HCT116 (cell line): ENCODE measurements around the gene KCNMB1. TPM values are rescaled to one million over a fixed set of nuclear protein-coding genes. Genes with fewer than 3 reads are reported as not detected.

Source experiments
- ATAC-seq: fragments of 200-7000 bp; cut with Tn5 transposase; 2 replicates; pipeline ENCODE4 v1.9.1; 2020; ENCODE audit warnings: mild to moderate bottlenecking, moderate library complexity
- BruUV-seq: library from RNA; stranded (reverse); fragments of 400-500 nt; replicated peaks from 2 replicates; lab custom pipeline; 2021; lab: Mats Ljungman, UMichigan
- CTCF ChIA-PET: fragments of 300-600 bp; sonication (Branson Sonifier 250); formaldehyde crosslinking; loops from one replicate; lab custom pipeline; 2021; ENCODE audit warnings: antibody characterized with exemption; lab: Charles Lee
- POLR2A ChIA-PET: fragments of 300-600, 350-600 bp; sonication (Branson Sonifier 250); formaldehyde crosslinking; loops from one replicate; lab custom pipeline; 2021; ENCODE audit warnings: antibody characterized with exemption; lab: Charles Lee
- RAD21 ChIA-PET, 2 experiments: fragments of 300-600 bp; sonication (Branson Sonifier 250); formaldehyde crosslinking; loops; one replicate each; lab custom pipeline; 2023; ENCODE audit warnings: low total read pairs in 2 of 2; ENCODE audit not compliant: uncharacterized antibody in 2 of 2, unreplicated experiment in 2 of 2, low non-redundant PET in 1 of 2; lab: Charles Lee
- DNase-seq: peaks from one replicate; pipeline ENCODE4 v3.0.0-alpha.2; 2010; ENCODE audit warnings: low read depth, low spot score
- H2AFZ ChIP-seq: fragments of 200-600 bp; shearing (Covaris generic), sonication (generic); 2 replicates; pipeline ENCODE4 v1.6.1; 2017; ENCODE audit warnings: low read depth, mixed run types, mixed read lengths, antibody characterized with exemption, low read length; ENCODE audit not compliant: poor library complexity, severe bottlenecking
- H3K27ac ChIP-seq: 2 replicates; pipeline ENCODE4 v1.5.1; 2012; ENCODE audit warnings: low read depth, low read length
- H3K27me3 ChIP-seq: fragments of 200-600 bp; sonication (generic); 2 replicates; pipeline ENCODE4 v1.6.1; 2016; ENCODE audit warnings: mixed run types, low read length, mixed read lengths; ENCODE audit not compliant: insufficient read depth
- H3K36me3 ChIP-seq, 2 experiments: fragments of 200-500 bp in 1 of 2; fragments of 200-600 bp in 1 of 2; sonication (Bioruptor generic) in 1 of 2; sonication (generic) in 1 of 2; 2 replicates each; pipeline versions ENCODE4 v1.5.1 to v1.6.1; 2014 to 2016; ENCODE audit warnings: low read length in 2 of 2, inconsistent platforms in 1 of 2, mixed read lengths in 1 of 2, mixed run types in 1 of 2; ENCODE audit not compliant: insufficient read depth in 2 of 2, control insufficient read depth in 1 of 2
- H3K4me1 ChIP-seq, 2 experiments: fragments of 200-600 bp in 1 of 2; sonication (generic) in 1 of 2; 2 replicates each; pipeline versions ENCODE4 v1.5.1 to v1.6.1; 2012 to 2017; ENCODE audit warnings: low read length in 2 of 2, inconsistent platforms in 1 of 2, mild to moderate bottlenecking in 1 of 2, mixed read lengths in 1 of 2, mixed run types in 1 of 2, moderate library complexity in 1 of 2; ENCODE audit not compliant: insufficient read depth in 2 of 2, control insufficient read depth in 1 of 2
- H3K4me2 ChIP-seq: fragments of 200-600 bp; sonication (generic); 2 replicates; pipeline ENCODE4 v1.6.1; 2017; ENCODE audit warnings: mixed run types, low read length, mixed read lengths
- H3K4me3 ChIP-seq, 2 experiments: fragments of 200-600 bp in 1 of 2; sonication (generic) in 1 of 2; replicated peaks in 1 of 2; 2 replicates each; pipeline ENCODE4 v1.5.1; 2011 to 2016; ENCODE audit warnings: low read length in 2 of 2, control low read depth in 1 of 2, low read depth in 1 of 2, mild to moderate bottlenecking in 1 of 2, mixed read lengths in 1 of 2, mixed run types in 1 of 2
- H3K79me2 ChIP-seq: fragments of 200-600 bp; sonication (generic); 2 replicates; pipeline ENCODE4 v1.6.1; 2017; ENCODE audit warnings: mild to moderate bottlenecking, mixed run types, low read length, moderate library complexity, mixed read lengths; ENCODE audit not compliant: insufficient read depth
- H3K9ac ChIP-seq: fragments of 200-600 bp; sonication (generic); 2 replicates; pipeline ENCODE4 v1.6.1; 2016; ENCODE audit warnings: low read length, mixed read lengths
- H3K9me2 ChIP-seq: fragments of 200-600 bp; sonication (generic), shearing (Covaris generic); 2 replicates; pipeline ENCODE4 v1.6.1; 2017; ENCODE audit warnings: mixed run types, mild to moderate bottlenecking, moderate library complexity; ENCODE audit not compliant: insufficient read depth
- H3K9me3 ChIP-seq, 2 experiments: fragments of 200-500 bp in 1 of 2; fragments of 200-600 bp in 1 of 2; sonication (Bioruptor generic) in 1 of 2; sonication (generic) in 1 of 2; 2 replicates each; pipeline ENCODE4 v1.6.1; 2014 to 2017; ENCODE audit warnings: low read length in 2 of 2, mixed read lengths in 2 of 2, inconsistent platforms in 1 of 2, low read depth in 1 of 2, mild to moderate bottlenecking in 1 of 2, mixed run types in 1 of 2, moderate library complexity in 1 of 2; ENCODE audit not compliant: control insufficient read depth in 1 of 2, insufficient read depth in 1 of 2
- H4K20me1 ChIP-seq: fragments of 200-600 bp; sonication (generic), shearing (Covaris generic); 2 replicates; pipeline ENCODE4 v1.6.1; 2017; ENCODE audit warnings: mixed run types, mild to moderate bottlenecking, moderate library complexity; ENCODE audit not compliant: insufficient read depth
- ATF3 ChIP-seq: IDR thresholded peaks from 2 replicates; pipeline ENCODE4 v1.6.1; 2012
- CBX3 ChIP-seq: IDR thresholded peaks from 2 replicates; pipeline ENCODE4 v1.6.1; 2012; ENCODE audit warnings: low read depth
- EZH2phosphoT487 ChIP-seq: fragments of 200-600 bp; IDR thresholded peaks from 2 replicates; pipeline ENCODE4 v1.6.1; 2018; ENCODE audit warnings: antibody characterized with exemption, borderline replicate concordance
- FOSL1 ChIP-seq: IDR thresholded peaks from 2 replicates; pipeline ENCODE4 v1.6.1; 2012; ENCODE audit warnings: low read depth
- POLR2A ChIP-seq: IDR thresholded peaks from 2 replicates; pipeline ENCODE4 v1.7.0; 2011; ENCODE audit warnings: borderline replicate concordance; ENCODE audit not compliant: insufficient read depth, insufficient read length; ENCODE audit errors: extremely low read depth
- POLR2AphosphoS5 ChIP-seq: IDR thresholded peaks from 2 replicates; pipeline ENCODE4 v1.6.1; 2011; ENCODE audit warnings: mild to moderate bottlenecking, low read depth, low read length, moderate library complexity
- RAD21 ChIP-seq: IDR thresholded peaks from 2 replicates; pipeline ENCODE4 v1.6.1; 2012; ENCODE audit warnings: low read depth, mild to moderate bottlenecking
- SIN3A ChIP-seq: IDR thresholded peaks from 2 replicates; pipeline ENCODE4 v1.6.1; 2012; ENCODE audit warnings: low read depth
- SP1 ChIP-seq: IDR thresholded peaks from 2 replicates; pipeline ENCODE4 v1.6.1; 2012; ENCODE audit warnings: low read depth
- TCF7L2 ChIP-seq: IDR thresholded peaks from 2 replicates; pipeline ENCODE4 v1.7.0; 2011; ENCODE audit warnings: borderline replicate concordance, inconsistent platforms; ENCODE audit not compliant: insufficient read depth, insufficient read length; ENCODE audit errors: extremely low read depth
- ZNF274 ChIP-seq: fragments of 200-500 bp; sonication (Bioruptor generic); IDR thresholded peaks from 2 replicates; pipeline ENCODE4 v1.6.1; 2014; ENCODE audit warnings: mild to moderate bottlenecking, low read depth, low read length, inconsistent platforms
- intact Hi-C: fragments of 100-400 bp; cut with micrococcal nuclease; formaldehyde crosslinking; loops from 2 replicates; pipeline ENCODE4 v1.10.0; 2022
- total RNA-seq: library from RNA; stranded (reverse); gene quantifications from one replicate; pipeline ENCODE4 v1.2.1, GENCODE V29; 2021; ENCODE audit not compliant: unreplicated experiment
- TF ChIP-seq, protein P1 (sequence below): IDR thresholded peaks from 2 replicates; pipeline ENCODE4 v1.6.1; 2012; ENCODE audit warnings: low read depth
- TF ChIP-seq, protein P2 (sequence below): IDR thresholded peaks from 2 replicates; pipeline ENCODE4 v1.6.1; 2012

The KCNMB1 gene
- total RNA-seq, 1 experiment from 2014 or later: not detected

- no TSS peak for BruUV-seq
- Histone ChIP-seq H4K20me1 (no peaks in the 10 kb centered on the region), H3K4me1 (no peaks in the 10 kb centered on the region), H3K9me2 (no peaks in the 10 kb centered on the region), H3K36me3 (no peaks in the 10 kb centered on the region), H3K9me3 (no peaks in the 10 kb centered on the region), H3K79me2 (no peaks in the 10 kb centered on the region), H3K27me3 (peaks cover 70% of the 10 kb centered on the region), H3K4me2 (no peak overlapping the region), H2AFZ (no peak overlapping the region), H3K27ac (no peak overlapping the region), H3K9ac (no peak overlapping the region), H3K4me3 (no peak overlapping the region)
- ChIA-PET POLR2A (no interaction called here), RAD21 (no interaction called here), CTCF (no interaction called here)
- ATAC-seq (no peak), DNase-seq (no peak)
- TF ChIP-seq, protein P1, sequence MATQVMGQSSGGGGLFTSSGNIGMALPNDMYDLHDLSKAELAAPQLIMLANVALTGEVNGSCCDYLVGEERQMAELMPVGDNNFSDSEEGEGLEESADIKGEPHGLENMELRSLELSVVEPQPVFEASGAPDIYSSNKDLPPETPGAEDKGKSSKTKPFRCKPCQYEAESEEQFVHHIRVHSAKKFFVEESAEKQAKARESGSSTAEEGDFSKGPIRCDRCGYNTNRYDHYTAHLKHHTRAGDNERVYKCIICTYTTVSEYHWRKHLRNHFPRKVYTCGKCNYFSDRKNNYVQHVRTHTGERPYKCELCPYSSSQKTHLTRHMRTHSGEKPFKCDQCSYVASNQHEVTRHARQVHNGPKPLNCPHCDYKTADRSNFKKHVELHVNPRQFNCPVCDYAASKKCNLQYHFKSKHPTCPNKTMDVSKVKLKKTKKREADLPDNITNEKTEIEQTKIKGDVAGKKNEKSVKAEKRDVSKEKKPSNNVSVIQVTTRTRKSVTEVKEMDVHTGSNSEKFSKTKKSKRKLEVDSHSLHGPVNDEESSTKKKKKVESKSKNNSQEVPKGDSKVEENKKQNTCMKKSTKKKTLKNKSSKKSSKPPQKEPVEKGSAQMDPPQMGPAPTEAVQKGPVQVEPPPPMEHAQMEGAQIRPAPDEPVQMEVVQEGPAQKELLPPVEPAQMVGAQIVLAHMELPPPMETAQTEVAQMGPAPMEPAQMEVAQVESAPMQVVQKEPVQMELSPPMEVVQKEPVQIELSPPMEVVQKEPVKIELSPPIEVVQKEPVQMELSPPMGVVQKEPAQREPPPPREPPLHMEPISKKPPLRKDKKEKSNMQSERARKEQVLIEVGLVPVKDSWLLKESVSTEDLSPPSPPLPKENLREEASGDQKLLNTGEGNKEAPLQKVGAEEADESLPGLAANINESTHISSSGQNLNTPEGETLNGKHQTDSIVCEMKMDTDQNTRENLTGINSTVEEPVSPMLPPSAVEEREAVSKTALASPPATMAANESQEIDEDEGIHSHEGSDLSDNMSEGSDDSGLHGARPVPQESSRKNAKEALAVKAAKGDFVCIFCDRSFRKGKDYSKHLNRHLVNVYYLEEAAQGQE: no peak
- TF ChIP-seq POLR2A: no peak
- TF ChIP-seq SIN3A: no peak
- no peak for TF ChIP-seq POLR2AphosphoS5
- no peak for TF ChIP-seq CBX3
- intact Hi-C loops: no loop called here
Measured at GRCh38 chr5:170372971-170373370, 16.2 kb downstream of the KCNMB1 start.

DNA sequence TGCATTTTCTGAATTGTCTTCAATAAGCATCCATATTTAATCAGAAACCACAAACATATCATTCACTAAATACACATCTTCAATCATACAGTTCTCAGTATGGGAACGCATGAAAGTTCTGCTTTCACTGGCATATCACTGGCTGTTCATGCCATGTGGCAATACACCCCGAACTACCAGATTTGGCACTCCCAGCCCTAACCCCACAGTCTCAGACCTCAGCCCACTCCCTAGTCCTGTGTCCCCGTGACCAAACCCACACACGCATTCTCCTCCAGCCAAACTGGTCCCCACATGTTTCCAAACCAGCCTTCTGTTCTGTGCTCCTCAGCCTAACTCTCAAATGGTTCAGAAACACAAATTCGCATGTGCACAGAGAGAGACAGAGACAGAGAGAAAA is 20.6 kb downstream of the KCNMB1 start:
- no peak overlapping the region for H3K4me3 ChIP-seq
- BruUV-seq: no TSS peak
- H3K4me1 ChIP-seq: no peaks in the 10 kb centered on the region
- ChIA-PET RAD21 (no interaction called here), CTCF (no interaction called here)
- H3K79me2 ChIP-seq: no peaks in the 10 kb centered on the region
- no peak overlapping the region for H3K27ac ChIP-seq
- H3K9me3 ChIP-seq: no peaks in the 10 kb centered on the region
- TF ChIP-seq EZH2phosphoT487 (no peak), RAD21 (no peak), SP1 (no peak), FOSL1 (no peak), ZNF274 (no peak), ATF3 (no peak), TCF7L2 (no peak)
- TF ChIP-seq, protein P2, sequence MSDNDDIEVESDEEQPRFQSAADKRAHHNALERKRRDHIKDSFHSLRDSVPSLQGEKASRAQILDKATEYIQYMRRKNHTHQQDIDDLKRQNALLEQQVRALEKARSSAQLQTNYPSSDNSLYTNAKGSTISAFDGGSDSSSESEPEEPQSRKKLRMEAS: no peak
- TF ChIP-seq, all 23 proteins: peak for 0
- Histone ChIP-seq H3K27me3 (peaks cover 50% of the 10 kb centered on the region), H3K9me2 (no peaks in the 10 kb centered on the region), H2AFZ (no peak overlapping the region), H3K4me2 (no peak overlapping the region), H3K9ac (no peak overlapping the region), H4K20me1 (no peaks in the 10 kb centered on the region), H3K36me3 (no peaks in the 10 kb centered on the region)
- intact Hi-C loops: no loop called here
- POLR2A ChIA-PET: no interaction called here
- DNase-seq (no peak), ATAC-seq (no peak)
